Activated gamma-delta T cell (primary cell): Measurements from ENCODE around the gene TIGD1.
"Not testable (repeated sequence)": the region's sequence is repeated elsewhere in the genome, so short reads cannot be mapped to it uniquely, and the experiment has no call there.

Experiments
- DNase-seq: peaks from one replicate; lab custom pipeline; 2025; lab: John Stamatoyannopoulos, UW

Gene TIGD1

GRCh38 chr2:232570481-232570880 lies 20.1 kb upstream of the TIGD1 start:
- DNase-seq, result not testable (repeated sequence)

- no peak for DNase-seq
These were observed 19.2 kb upstream of the TIGD1 start for GRCh38 chr2:232569541-232569940.

GRCh38 chr2:232568161-232568560 lies 17.8 kb upstream of the TIGD1 start:
- no peak for DNase-seq

GRCh38 chr2:232567721-232568120 lies 17.4 kb upstream of the TIGD1 start:
- DNase-seq, result no peak

- no peak for DNase-seq
These were observed 13.2 kb upstream of the TIGD1 start for GRCh38 chr2:232563580-232563979.

GRCh38 chr2:232562515-232563151 lies 12.3 kb upstream of the TIGD1 start:
- DNase-seq, result no peak

GRCh38 chr2:232556426-232556825 lies 6.1 kb upstream of the TIGD1 start:
- no peak for DNase-seq

- no peak for DNase-seq
These were observed 1.4 kb upstream of the TIGD1 start for GRCh38 chr2:232551776-232552175.

GRCh38 chr2:232551250-232551638 lies 887 bp upstream of the TIGD1 start:
- DNase-seq, result no peak

- no peak for DNase-seq
These were observed 553 bp downstream of the TIGD1 start for GRCh38 chr2:232549655-232550353.

- no peak for DNase-seq
These were observed 2.4 kb downstream of the TIGD1 start for GRCh38 chr2:232547991-232548390.

- no peak for DNase-seq
These were observed 4.6 kb downstream of the TIGD1 start for GRCh38 chr2:232545511-232546375.

- DNase-seq, result no peak
These were observed 5.7 kb downstream of the TIGD1 start for GRCh38 chr2:232544674-232545073.

GRCh38 chr2:232543928-232544631 lies 6.3 kb downstream of the TIGD1 start:
- no peak for DNase-seq

- no peak for DNase-seq
These were observed 6.9 kb downstream of the TIGD1 start for GRCh38 chr2:232543491-232543890.

GRCh38 chr2:232542715-232543467 lies 7.5 kb downstream of the TIGD1 start:
- DNase-seq, result no peak

GRCh38 chr2:232541961-232542714 lies 8.2 kb downstream of the TIGD1 start:
- DNase-seq, result no peak

GRCh38 chr2:232541195-232541960 lies 9.0 kb downstream of the TIGD1 start:
- no peak for DNase-seq

- no peak for DNase-seq
These were observed 9.8 kb downstream of the TIGD1 start for GRCh38 chr2:232540441-232541041.
